DMS153 treated with DMSO at 0.1 percent for 48 hours (cell line): ENCODE measurements around the gene CIPC.

Experiments used
- DNase-seq: peaks from one replicate; lab custom pipeline; 2025; ENCODE audit not compliant: unreplicated experiment; lab: John Stamatoyannopoulos, UW

CIPC gene

DNA sequence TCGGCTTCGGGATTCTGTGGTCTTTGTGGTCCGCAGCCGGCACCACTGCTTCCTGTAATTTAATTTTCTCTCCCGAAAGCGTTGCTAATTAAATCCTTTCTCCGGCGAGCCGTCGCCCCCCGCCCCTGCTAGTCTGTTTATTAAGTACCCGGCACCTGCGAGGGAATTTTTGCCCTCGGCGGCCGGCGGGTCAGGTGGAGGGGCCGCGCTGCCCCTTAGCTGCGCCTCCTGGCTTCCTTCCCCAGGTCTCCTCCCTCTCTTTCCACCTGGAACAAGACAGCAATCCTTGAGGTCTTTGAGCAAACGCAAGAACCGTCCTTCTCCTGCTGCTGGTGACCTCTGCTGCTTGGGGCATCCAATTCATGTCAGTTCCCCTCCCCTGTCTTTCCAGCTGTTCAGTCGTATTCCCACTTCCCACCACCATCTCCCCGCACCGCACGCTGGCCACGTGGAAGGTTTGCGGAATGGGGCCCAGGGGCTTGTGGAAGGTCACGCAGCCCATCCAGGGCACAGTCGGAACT lies 27.3 kb downstream of the CIPC start:
- DNase-seq: no peak

DNA sequence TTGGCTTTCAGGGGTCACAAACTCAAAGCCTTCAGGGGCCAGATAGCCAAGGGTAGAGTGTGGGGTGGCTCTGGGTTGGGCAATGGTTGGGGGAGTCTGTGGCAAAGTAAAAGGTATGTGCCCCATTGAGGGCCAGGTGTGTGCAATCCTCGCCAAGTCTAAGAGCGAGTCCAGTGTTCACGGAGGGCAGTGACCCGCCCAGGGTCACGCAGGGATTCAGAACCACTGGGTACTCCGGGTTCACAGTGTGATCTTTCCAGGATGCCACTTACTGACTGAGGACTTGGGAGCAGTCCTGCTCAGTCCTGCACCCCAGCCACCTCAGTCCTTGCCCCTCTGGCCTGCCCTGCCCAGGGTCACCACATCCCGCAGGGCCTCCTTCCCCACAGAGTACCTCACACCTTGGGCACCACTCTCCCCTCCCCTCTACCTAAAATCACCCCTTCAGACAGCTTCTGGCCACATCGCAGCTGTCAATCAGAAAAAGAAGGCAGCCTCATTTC lies 27.8 kb downstream of the CIPC start:
- DNase-seq: no peak

- DNase-seq: no peak
Observed at GRCh38 chr14:77126461-77126990, 28.5 kb downstream of the CIPC start.

- no peak for DNase-seq
Observed at GRCh38 chr14:77128414-77128891, 30.4 kb downstream of the CIPC start.

DNA sequence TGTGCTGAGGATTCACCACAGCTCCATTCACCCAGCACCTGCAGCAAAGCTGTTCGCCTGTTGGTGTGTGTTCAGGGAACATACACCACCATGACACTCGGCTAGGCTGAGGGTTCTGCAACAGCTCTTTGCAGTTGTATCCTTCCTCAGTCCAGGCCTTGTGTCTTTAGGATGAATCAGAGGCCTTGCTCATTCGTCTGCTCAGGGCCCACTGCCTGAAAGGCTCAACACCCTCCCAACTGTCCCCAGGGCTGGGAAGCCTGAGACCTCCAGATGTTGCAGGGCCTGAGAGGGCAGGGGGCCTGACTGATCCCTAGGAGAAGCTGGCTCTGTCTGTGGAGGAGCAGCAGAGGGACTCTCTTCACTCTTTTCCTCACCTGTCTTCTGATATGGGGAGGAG lies 32.3 kb downstream of the CIPC start:
- no peak for DNase-seq

DNA sequence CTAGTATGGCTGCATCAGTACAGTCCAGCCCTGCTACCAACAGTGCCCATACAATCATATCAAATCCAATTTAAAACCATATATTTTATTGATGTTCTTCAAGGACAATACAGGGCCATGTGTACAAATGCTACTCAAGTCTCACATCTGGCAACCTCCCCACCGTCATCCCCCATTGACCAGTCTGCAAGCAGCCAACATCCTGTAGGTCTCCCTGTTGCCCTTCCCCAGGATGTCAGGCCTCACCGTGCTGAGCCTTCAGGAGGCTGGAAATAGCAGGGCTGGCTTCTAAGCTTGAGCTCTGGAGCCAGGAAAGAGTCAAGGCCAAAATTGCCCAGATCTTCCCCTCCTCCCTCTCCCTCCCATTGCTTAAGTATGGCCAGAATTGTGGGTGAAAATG lies 33.1 kb downstream of the CIPC start:
- no peak for DNase-seq

GRCh38 chr14:77131871-77132486 lies 33.9 kb downstream of the CIPC start:
- DNase-seq: no peak

DNA sequence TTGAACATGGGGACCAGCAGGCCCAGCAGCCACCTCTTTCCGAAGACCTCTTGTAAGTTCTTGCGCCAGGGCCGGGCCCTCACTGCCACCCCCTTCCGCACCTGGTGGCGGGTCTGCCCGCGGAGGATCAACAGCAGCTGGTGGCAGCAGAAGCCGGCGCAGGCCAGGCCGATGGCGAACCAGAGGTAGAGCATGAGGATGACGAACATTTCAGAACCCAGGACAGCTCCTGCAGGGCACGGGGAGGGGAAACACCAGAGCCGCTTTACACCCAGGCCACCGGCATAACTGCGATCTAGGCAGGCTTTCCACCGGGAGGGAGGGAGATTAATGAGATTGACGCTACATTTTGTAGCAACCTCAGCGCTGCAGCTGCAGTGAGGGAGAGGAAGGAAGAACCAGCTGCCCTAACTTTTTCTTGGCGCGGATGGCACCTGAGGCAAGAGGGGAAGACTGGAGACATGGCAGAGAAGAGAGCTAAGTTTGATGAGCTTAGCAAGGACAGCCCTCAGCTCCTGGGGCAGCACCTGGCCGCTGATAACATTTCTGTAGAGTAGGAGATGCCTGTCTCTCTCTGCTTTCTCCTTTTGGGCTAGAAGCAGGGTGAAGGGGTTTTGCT lies 35.8 kb downstream of the CIPC start:
- no peak for DNase-seq

DNA sequence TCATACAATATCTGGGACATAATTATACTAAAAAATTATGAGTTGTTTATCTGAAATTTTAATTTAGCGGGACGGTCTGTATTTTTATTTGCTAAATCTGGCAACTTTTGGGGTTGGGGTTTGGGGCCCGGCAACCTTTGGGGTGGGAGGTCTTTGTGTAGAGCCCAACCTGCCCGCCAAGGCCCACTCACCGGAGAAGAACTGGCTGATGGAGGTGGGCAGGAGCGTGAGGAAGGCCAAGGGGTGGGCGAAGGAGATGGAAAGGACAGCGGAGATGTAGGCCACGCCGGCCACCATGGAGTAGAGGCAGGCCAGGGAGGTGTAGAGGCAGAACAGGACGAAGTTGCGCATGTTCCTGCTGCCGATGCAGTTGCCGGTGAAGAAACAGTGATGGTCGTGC lies 41.0 kb downstream of the CIPC start:
- DNase-seq: no peak

GRCh38 chr14:77139540-77140358 lies 41.7 kb downstream of the CIPC start:
- peak; percentile 28 for DNase-seq

DNA sequence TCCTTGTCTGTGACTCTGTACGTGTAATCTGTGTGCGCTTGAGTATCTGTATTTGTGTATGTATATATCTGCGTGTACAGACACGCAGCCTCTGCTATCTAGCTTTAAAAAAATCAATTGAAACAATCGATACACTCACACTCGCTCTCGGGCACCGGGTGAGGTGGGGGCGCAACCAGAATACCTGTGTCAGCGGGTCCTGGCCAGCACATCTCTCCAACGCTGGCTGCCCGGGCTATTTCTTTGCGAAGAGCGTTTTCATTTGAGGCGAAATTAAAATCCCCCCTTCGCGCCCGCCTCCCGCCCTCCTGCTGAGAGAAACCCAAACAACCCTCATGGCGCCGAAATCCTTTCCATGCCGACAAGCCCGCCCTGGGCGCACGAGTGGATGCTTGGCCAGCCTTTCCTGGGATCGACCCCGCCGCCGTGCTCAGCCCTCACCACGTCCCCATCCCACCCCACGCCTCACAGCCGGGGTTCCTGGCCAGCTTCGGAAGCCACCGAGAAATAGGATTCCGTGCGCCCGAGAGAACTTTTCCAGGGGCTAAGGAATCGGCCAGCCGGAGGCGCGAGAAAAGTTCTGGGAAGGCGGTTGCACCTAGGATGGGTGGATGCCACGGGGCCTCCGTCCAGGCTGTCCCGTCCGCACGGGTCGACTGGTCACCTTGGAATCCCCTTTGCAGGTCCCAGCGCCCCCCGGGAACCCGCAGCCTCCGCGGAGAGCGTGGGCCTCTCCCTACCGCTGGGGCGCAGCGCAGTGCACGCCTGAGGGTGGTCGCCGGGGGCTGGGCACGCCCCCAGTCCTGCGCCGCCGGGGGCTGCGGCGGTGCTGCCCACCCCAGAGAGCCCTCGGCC lies 42.5 kb downstream of the CIPC start:
- DNase-seq: no peak

GRCh38 chr14:77141214-77142004 lies 43.4 kb downstream of the CIPC start, which contains the start of gene ZDHHC22:
ZDHHC22 (minus strand) TSS chr14:77141791; CDS start chr14:77139738, 2,053 bp downstream.
- no peak for DNase-seq

- DNase-seq: no peak
Observed at GRCh38 chr14:77142005-77142800, 44.1 kb downstream of the CIPC start.

DNA sequence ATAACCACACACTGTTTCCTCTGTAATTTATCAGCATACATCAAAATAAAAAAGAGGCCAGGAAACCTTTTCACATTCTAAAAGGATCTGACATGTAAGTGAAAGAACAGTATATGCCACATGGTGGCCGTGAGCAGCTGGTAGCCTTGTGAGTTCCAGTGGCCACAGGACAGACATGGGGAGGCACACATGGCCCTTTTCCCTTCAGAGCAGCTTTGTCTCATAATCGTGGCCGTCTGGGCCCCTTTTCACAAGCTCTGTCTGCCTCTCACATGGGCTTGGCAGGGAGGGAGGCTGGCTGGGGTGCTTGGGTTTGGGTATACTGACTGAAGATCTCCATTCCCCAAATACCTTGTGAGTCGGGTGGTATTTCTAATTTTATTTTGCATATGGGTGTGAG lies 45.0 kb downstream of the CIPC start:
- no peak for DNase-seq

DNA sequence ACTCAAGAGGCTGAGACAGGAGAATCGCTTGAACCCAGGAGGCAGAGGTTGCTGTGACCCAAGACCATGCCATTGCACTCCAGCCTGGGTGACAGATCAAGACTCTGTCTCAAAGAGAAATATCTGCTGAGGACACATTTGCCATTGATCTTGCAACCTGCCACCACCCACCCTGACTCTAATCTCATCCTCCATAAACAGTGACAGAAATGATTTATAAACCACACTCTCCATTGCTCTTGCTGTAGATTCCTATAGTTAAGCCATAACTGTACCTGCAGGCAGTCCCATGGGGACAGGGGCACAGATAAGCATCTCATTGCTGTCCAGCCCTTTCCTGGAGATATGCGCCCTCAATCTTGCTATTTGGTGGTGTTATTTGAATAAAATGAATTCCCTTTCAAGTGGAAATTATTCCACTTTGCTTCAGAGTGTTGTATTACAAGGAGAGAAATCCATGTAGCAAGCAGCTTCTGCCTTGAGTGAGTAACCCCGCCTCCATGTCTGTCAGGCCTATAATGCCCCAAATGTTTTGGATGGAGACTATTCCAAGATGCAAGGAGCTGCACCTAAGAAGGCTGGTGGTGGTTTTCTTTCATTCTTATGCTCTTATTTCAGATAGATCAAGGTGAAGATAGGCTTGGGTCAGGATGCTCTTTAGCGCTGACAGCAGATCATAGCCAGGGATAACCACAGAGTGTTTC lies 46.5 kb downstream of the CIPC start:
- DNase-seq: no peak

GRCh38 chr14:77145975-77146740 lies 48.1 kb downstream of the CIPC start:
- no peak for DNase-seq

GRCh38 chr14:77148510-77149231 lies 50.6 kb downstream of the CIPC start:
- no peak for DNase-seq
